ENCODE data around the gene RAPGEF2.

DNA sequence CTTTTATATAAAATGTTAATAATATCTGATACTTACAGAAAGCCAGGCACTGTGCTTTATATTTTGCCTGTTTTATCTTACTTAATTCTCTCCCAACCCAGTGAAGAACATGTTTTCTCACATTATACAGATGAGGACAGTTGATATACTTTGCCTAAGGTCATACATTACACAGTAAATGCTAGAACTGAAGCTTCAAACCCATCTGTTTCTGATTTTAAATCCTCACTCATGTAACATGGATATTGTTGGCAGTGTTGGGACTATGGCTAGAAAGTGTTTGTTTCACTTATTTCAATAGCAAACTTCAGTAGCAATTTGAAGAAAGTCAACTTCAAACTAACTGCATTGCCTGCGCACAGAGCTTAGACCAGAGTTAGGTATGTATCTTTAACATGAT is 57.4 kb downstream of the RAPGEF2 start:
- TF ChIP-seq CTCF (IDR thresholded peaks at IDR 0.05) (no peak), POLR2A (IDR thresholded peaks at IDR 0.05) (no peak)
